GM10266 (cell line): ENCODE results near the gene CEACAM6.
"Not testable (repeated sequence)": the region's sequence is repeated elsewhere in the genome, so short reads cannot be mapped to it uniquely, and the experiment has no call there.

Experiments used
- DNase-seq: peaks from one replicate; pipeline ENCODE4 v3.0.0; 2012; ENCODE audit errors: extremely low spot score
- CTCF ChIP-seq: IDR thresholded peaks from 2 replicates; pipeline ENCODE4 v1.5.1; 2012; ENCODE audit warnings: mild to moderate bottlenecking, low read depth; ENCODE audit not compliant: control insufficient read depth, insufficient read depth; ENCODE audit errors: missing control alignments

Gene CEACAM6

GRCh38 chr19:41748012-41748411, 7.3 kb upstream of the CEACAM6 start:
- DNase-seq, result no peak
- TF ChIP-seq CTCF, result no peak

DNA sequence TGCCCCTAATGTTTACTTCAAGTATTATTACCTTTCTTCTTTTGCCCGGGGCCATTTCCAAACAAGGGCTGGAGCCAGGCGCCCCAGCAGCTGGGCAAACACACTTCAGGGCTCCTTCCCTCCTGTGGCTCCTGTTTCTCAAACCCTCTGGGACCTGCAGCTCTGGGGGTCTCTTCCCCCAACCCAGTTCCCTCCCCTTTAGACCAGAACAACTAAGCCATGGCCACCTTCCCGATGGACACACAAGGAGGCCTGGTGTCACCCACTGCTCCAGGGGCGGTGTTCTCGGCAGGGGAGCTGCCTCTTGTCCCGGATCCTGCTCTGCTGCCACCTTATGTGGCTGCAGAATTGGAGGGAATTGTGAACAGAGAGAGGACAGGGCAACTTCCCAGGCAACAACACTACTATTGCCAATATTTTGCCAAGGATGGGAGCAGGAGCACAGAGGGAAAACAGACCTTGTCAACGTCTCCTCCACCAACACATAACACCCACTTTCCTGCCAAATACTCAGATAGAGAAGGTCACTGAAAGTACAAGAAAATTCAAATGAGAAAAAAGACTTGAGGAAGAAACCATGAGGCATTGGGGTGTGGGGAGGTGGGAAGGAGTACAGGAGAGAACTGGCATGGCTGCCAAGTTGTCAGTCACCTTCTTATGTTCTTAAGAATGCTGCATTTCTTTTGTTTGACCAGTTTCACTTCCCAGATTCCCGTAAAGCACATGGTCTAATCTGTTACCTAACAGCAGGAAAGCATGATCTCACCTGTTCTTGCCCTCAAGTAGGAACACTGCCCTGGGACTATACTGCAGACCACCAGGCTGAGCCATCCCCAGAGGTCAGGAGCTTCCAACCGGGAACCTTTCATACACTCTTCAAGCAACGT, 4.8 kb upstream of the CEACAM6 start:
- not testable (repeated sequence) for DNase-seq

DNA sequence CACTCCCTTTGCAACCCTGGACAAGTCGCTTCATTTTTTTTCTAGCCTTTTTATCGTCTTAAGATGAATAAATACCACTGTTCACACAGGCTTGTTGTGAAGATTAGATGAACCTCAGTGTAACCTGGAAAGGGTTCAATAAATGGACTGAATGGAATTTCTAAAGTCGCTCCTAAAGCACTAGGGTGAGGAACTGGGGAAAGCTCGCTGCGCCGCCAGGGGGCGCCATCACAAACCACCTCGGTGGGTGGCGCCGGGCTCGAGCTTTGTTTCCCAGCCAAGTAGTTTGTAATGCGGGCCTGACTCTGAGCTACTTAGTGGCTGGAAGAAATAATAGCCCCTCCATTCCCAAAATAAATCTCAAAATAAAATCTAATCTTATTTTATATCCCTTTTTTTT, 2.2 kb upstream of the CEACAM6 start:
- peak; percentile 56 for DNase-seq
- TF ChIP-seq CTCF, result peak; percentile 72

GRCh38 chr19:41753936-41754529, 1.3 kb upstream of the CEACAM6 start:
- peak; percentile 69 for TF ChIP-seq CTCF
- DNase-seq, result no peak

DNA sequence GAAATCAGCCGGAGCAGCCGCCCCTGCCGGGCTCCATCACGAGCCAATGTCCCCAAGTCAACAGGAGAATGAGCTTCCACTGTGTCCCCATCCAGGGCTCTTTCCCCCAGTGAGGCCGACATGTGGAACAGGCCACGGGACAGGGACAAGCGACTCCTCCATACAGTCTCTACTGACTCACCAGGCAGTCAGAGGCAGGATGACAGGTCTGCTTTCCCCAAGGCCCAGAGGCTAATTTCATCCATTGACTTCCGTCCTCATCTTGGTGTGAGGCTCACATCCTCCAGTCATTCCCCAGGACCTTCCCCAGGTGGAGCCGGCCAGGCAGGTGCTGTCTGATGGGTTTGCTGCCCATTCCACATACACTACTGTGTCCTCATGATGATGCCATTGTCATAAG, 3.5 kb downstream of the CEACAM6 start:
- TF ChIP-seq CTCF, result no peak
- no peak for DNase-seq

- TF ChIP-seq CTCF, result no peak
- DNase-seq, result no peak
Measured at GRCh38 chr19:41767115-41767514, 11.8 kb downstream of the CEACAM6 start.

DNA sequence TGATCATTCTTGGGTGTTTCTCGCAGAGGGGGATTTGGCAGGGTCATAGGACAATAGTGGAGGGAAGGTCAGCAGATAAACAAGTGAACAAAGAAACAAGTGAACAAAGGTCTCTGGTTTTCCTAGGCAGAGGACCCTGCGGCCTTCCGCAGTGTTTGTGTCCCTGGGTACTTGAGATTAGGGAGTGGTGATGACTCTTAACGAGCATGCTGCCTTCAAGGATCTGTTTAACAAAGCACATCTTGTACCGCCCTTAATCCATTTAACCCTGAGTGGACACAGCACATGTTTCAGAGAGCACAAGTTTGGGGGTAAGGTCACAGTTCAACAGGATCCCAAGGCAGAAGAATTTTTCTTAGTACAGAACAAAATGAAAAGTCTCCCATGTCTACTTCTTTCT, 12.8 kb downstream of the CEACAM6 start:
- DNase-seq, result not testable (repeated sequence)

DNA sequence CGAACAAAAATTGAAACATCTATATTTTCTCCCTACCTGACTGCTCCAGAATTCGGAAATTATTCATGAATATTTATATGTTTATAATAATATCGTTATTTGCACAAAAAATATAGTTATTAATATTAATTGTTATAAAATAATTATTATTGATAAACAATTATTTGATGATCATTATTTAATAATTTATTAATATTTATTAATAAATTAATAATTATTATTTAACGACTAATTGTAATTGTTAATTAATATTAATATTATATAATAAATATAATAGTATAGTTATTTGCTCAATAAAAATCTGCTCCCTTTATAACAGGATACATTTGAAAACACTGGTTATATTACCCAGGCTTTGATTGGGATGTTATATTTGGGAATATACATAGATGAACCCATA, 14.3 kb downstream of the CEACAM6 start:
- DNase-seq, result no peak
- TF ChIP-seq CTCF, result no peak
